WTC11 (cell line): ENCODE data around the gene BCORL1. TPM values are rescaled to one million over a fixed set of nuclear protein-coding genes. Genes with fewer than 3 reads are reported as not detected.

Source experiments
- CREB1 ChIP-seq: sonication (generic); formaldehyde crosslinking; IDR thresholded peaks from 2 replicates; pipeline ENCODE4 v1.8.0; 2023; ENCODE audit warnings: mild to moderate bottlenecking, missing genetic modification reagents
- E2F5 ChIP-seq: sonication (generic); formaldehyde crosslinking; IDR thresholded peaks from 2 replicates; pipeline ENCODE4 v1.8.1; 2022; ENCODE audit warnings: mild to moderate bottlenecking, moderate library complexity, missing genetic modification reagents
- ERG ChIP-seq: fragments of 250-450 bp; sonication (Bioruptor Pico); IDR thresholded peaks from 2 replicates; pipeline ENCODE4 v1.8.0; 2021; ENCODE audit warnings: mild to moderate bottlenecking
- GABPB1 ChIP-seq: sonication (generic); formaldehyde crosslinking; IDR thresholded peaks from 2 replicates; pipeline ENCODE4 v1.8.1; 2023; ENCODE audit warnings: mild to moderate bottlenecking, missing genetic modification reagents
- GRHL2 ChIP-seq: fragments of 250-450 bp; sonication (Bioruptor Pico); IDR thresholded peaks from 2 replicates; pipeline ENCODE4 v1.8.0; 2022; ENCODE audit warnings: mild to moderate bottlenecking, moderate library complexity; ENCODE audit not compliant: insufficient replicate concordance, severe bottlenecking
- IRF2 ChIP-seq: sonication (generic); formaldehyde crosslinking; IDR thresholded peaks from 2 replicates; pipeline ENCODE4 v1.8.0; 2022; ENCODE audit warnings: low read depth, missing genetic modification reagents, borderline replicate concordance
- JUN ChIP-seq: sonication (generic); formaldehyde crosslinking; IDR thresholded peaks from 2 replicates; pipeline ENCODE4 v1.8.0; 2023; ENCODE audit warnings: mild to moderate bottlenecking, missing genetic modification reagents
- NR1H2 ChIP-seq: sonication (generic); formaldehyde crosslinking; IDR thresholded peaks from 2 replicates; pipeline ENCODE4 v1.9.0; 2021; ENCODE audit warnings: mild to moderate bottlenecking, moderate library complexity, missing genetic modification reagents
- RELA ChIP-seq: sonication (generic); formaldehyde crosslinking; IDR thresholded peaks from 2 replicates; pipeline ENCODE4 v1.8.1; 2022; ENCODE audit warnings: missing genetic modification reagents, mild to moderate bottlenecking, borderline replicate concordance
- RORB ChIP-seq: fragments of 250-450 bp; sonication (Bioruptor Pico); IDR thresholded peaks from 2 replicates; pipeline ENCODE4 v1.9.0; 2021; ENCODE audit warnings: mild to moderate bottlenecking
- ZNF263 ChIP-seq: sonication (generic); formaldehyde crosslinking; IDR thresholded peaks from 2 replicates; pipeline ENCODE4 v1.8.1; 2022; ENCODE audit warnings: low read depth, mild to moderate bottlenecking, moderate library complexity, missing genetic modification reagents
- ZNF423 ChIP-seq: fragments of 250-450 bp; sonication (Bioruptor Pico); IDR thresholded peaks from 2 replicates; pipeline ENCODE4 v2.1.2; 2022; ENCODE audit warnings: mild to moderate bottlenecking, moderate library complexity
- ZNF425 ChIP-seq: fragments of 250-450 bp; sonication (Bioruptor Pico); conservative IDR thresholded peaks from 2 replicates; pipeline ENCODE4 v1.9.0; 2021; ENCODE audit warnings: mild to moderate bottlenecking
- ZNF512 ChIP-seq: sonication (generic); formaldehyde crosslinking; IDR thresholded peaks from 2 replicates; pipeline ENCODE4 v1.8.1; 2022; ENCODE audit warnings: missing genetic modification reagents, borderline replicate concordance
- total RNA-seq: library from RNA; stranded (reverse); gene quantifications from 3 replicates; pipeline ENCODE4 v1.2.3, GENCODE V29; 2021
- TF ChIP-seq, protein P1 (sequence below): sonication (generic); formaldehyde crosslinking; IDR thresholded peaks from 2 replicates; pipeline ENCODE4 v1.8.0; 2022; ENCODE audit warnings: mild to moderate bottlenecking, missing genetic modification reagents
- TF ChIP-seq, protein P2 (sequence below): sonication (generic); formaldehyde crosslinking; IDR thresholded peaks from 2 replicates; pipeline ENCODE4 v1.8.0; 2023; ENCODE audit warnings: mild to moderate bottlenecking, missing genetic modification reagents
- TF ChIP-seq, protein P3 (sequence below): sonication (generic); formaldehyde crosslinking; IDR thresholded peaks from 2 replicates; pipeline ENCODE4 v1.8.0; 2022; ENCODE audit warnings: mild to moderate bottlenecking, missing genetic modification reagents
- TF ChIP-seq, protein P4 (sequence below): sonication (generic); formaldehyde crosslinking; IDR thresholded peaks from 2 replicates; pipeline ENCODE4 v1.8.0; 2022; ENCODE audit warnings: mild to moderate bottlenecking, missing genetic modification reagents

The BCORL1 gene
- total RNA-seq, 1 experiment from 2014 or later: 12.0 TPM

DNA sequence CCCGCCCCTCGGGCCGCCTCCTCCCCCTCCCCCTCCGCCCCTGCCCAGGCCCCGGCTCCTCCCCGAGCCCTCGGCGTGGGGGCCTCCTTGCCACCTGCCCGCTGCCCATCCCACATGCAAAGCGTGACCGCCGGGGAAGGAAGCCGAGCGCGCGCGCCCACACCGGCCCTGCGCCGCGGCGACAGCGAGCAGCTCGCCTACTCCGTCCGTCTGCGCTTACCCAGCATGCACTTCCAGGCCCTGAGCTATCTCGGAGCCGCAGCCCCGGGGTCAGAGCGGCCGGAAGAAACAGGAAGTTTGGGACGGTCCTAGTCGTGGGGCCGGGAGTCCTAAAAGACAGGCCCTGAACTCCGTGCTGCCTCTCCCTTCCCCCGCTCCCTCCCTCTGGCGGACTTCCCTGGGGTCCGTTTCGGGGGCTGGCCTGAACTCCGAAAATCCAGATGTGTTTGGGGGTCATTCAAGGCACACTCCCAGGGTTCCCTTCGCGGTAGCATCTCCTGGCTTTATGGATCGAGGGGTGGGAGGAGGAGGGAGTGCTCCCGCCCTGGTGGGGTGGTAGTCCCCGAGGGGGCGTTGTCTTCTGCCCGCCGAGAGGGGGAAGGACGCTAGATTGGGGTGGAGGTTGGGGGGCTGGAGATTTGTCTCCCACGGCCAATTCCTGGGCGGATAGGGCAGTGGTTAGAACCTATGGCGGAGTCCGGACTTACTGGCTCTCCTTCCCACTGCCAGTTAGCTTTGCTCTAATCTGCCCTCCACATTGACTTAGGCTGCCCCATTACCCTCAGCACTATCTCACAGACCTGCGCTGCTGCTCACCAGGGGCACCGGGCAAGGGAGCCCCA is 25.0 kb upstream of the BCORL1 start (continued):
- TF ChIP-seq ZNF512 (no peak), ZNF425 (CRISPR knock-in tag) (no peak), JUN (CRISPR knock-in tag) (no peak), GRHL2 (CRISPR knock-in tag) (no peak), IRF2 (CRISPR knock-in tag) (no peak), E2F5 (CRISPR knock-in tag) (no peak), RORB (no peak), CREB1 (CRISPR knock-in tag) (no peak), GABPB1 (no peak), RELA (CRISPR knock-in tag) (no peak), ZNF263 (CRISPR knock-in tag) (peak; percentile 79), NR1H2 (CRISPR knock-in tag) (no peak), ERG (CRISPR knock-in tag) (no peak), ZNF423 (no peak)
- TF ChIP-seq, protein P1, sequence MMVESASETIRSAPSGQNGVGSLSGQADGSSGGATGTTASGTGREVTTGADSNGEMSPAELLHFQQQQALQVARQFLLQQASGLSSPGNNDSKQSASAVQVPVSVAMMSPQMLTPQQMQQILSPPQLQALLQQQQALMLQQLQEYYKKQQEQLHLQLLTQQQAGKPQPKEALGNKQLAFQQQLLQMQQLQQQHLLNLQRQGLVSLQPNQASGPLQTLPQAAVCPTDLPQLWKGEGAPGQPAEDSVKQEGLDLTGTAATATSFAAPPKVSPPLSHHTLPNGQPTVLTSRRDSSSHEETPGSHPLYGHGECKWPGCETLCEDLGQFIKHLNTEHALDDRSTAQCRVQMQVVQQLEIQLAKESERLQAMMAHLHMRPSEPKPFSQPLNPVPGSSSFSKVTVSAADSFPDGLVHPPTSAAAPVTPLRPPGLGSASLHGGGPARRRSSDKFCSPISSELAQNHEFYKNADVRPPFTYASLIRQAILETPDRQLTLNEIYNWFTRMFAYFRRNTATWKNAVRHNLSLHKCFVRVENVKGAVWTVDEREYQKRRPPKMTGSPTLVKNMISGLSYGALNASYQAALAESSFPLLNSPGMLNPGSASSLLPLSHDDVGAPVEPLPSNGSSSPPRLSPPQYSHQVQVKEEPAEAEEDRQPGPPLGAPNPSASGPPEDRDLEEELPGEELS (CRISPR knock-in tag): no peak
- TF ChIP-seq, protein P2, sequence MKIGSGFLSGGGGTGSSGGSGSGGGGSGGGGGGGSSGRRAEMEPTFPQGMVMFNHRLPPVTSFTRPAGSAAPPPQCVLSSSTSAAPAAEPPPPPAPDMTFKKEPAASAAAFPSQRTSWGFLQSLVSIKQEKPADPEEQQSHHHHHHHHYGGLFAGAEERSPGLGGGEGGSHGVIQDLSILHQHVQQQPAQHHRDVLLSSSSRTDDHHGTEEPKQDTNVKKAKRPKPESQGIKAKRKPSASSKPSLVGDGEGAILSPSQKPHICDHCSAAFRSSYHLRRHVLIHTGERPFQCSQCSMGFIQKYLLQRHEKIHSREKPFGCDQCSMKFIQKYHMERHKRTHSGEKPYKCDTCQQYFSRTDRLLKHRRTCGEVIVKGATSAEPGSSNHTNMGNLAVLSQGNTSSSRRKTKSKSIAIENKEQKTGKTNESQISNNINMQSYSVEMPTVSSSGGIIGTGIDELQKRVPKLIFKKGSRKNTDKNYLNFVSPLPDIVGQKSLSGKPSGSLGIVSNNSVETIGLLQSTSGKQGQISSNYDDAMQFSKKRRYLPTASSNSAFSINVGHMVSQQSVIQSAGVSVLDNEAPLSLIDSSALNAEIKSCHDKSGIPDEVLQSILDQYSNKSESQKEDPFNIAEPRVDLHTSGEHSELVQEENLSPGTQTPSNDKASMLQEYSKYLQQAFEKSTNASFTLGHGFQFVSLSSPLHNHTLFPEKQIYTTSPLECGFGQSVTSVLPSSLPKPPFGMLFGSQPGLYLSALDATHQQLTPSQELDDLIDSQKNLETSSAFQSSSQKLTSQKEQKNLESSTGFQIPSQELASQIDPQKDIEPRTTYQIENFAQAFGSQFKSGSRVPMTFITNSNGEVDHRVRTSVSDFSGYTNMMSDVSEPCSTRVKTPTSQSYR (CRISPR knock-in tag): no peak
- TF ChIP-seq, protein P3, sequence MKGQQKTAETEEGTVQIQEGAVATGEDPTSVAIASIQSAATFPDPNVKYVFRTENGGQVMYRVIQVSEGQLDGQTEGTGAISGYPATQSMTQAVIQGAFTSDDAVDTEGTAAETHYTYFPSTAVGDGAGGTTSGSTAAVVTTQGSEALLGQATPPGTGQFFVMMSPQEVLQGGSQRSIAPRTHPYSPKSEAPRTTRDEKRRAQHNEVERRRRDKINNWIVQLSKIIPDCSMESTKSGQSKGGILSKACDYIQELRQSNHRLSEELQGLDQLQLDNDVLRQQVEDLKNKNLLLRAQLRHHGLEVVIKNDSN (CRISPR knock-in tag): no peak
- TF ChIP-seq, protein P4, sequence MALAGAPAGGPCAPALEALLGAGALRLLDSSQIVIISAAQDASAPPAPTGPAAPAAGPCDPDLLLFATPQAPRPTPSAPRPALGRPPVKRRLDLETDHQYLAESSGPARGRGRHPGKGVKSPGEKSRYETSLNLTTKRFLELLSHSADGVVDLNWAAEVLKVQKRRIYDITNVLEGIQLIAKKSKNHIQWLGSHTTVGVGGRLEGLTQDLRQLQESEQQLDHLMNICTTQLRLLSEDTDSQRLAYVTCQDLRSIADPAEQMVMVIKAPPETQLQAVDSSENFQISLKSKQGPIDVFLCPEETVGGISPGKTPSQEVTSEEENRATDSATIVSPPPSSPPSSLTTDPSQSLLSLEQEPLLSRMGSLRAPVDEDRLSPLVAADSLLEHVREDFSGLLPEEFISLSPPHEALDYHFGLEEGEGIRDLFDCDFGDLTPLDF: no peak
